SJSA1 (cell line): ENCODE data around the gene SOCS7. TPM values are rescaled to one million over a fixed set of nuclear protein-coding genes. Genes with fewer than 3 reads are reported as not detected.

ENCODE experiments used
- DNase-seq, 2 experiments: peaks; one replicate each; pipeline ENCODE4 v3.0.0-alpha.2; 2015 to 2020; ENCODE audit warnings: low spot score in 2 of 2, low read depth in 1 of 2
- H3K27ac ChIP-seq: fragments of 250-450 bp; sonication (Bioruptor Pico); 2 replicates; pipeline ENCODE4 v1.5.1; 2020; ENCODE audit warnings: mild to moderate bottlenecking, moderate library complexity
- H3K27me3 ChIP-seq: fragments of 250-450 bp; sonication (Bioruptor Pico); replicated peaks from 2 replicates; pipeline ENCODE4 v1.5.1; 2020; ENCODE audit warnings: mild to moderate bottlenecking, moderate library complexity
- H3K36me3 ChIP-seq: fragments of 250-450 bp; sonication (Bioruptor Pico); 2 replicates; pipeline ENCODE4 v1.5.1; 2020; ENCODE audit warnings: mild to moderate bottlenecking
- H3K4me1 ChIP-seq: fragments of 250-450 bp; sonication (Bioruptor Pico); replicated peaks from 2 replicates; pipeline ENCODE4 v1.6.1; 2021; ENCODE audit warnings: mild to moderate bottlenecking
- H3K4me3 ChIP-seq: fragments of 250-450 bp; sonication (Bioruptor Pico); 2 replicates; pipeline ENCODE4 v1.5.1; 2020; ENCODE audit warnings: mild to moderate bottlenecking
- H3K9me3 ChIP-seq: fragments of 250-450 bp; sonication (Bioruptor Pico); replicated peaks from 2 replicates; pipeline ENCODE4 v1.5.1; 2020; ENCODE audit warnings: mild to moderate bottlenecking
- total RNA-seq: library from RNA; depleted of rRNA; stranded (reverse); fragments of >200 nt; shearing (Covaris generic); gene quantifications from 2 replicates; pipeline ENCODE4 v1.2.3, GENCODE V29; 2014

The SOCS7 gene
- total RNA-seq, 1 experiment from 2014 or later, result 14.2 TPM

DNA sequence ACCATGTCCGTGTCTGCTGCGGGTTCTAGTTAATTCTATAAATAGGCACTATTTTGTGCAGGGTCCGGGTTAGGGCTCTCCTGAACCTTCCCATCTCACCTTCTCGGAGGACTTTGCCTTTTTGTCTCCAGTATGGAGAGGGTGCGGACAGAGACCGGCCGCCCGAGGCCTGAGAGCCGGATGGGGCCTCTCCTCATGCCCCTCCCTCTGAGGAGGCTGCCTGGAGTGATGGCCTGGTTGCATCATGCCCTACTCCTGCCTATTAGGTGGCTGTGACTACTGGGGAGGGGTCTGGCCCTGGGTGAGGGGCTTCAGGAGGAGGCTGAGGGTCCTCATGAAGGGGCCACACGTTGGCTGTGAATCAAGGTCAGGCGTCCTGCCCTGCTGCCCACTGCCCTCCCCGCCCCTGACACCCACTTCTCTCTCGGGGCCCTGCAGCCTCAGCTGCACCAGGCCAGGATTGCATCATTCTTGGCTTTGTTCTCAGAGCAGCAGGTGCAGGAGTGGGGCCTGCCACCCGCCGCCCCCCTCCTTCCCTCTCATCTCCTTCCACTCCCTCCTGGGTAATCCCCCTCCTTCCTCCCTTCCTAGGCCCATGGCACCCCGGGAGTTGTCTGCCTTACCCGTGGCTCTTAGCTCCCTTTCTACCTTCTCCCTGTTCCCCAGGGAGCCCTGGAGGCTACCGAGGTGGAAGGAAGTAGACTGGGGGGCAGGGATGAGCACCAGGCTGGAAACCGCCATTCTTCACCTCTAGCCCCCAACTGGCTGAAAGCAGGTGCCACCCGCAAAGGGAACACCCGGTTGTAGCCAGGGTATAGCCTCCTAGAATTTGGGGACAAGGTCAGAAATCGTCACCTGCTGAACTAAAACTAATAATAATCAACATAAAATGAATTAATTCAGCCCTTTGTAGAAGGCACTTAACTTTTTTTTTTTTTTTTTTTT is 63.9 kb downstream of the SOCS7 start:
- Histone ChIP-seq H3K27me3 (peaks cover 9% of the 10 kb centered on the region), H3K9me3 (no peaks in the 10 kb centered on the region), H3K4me1 (peaks cover 10% of the 10 kb centered on the region), H3K4me3 (no peak overlapping the region), H3K27ac (no peak overlapping the region), H3K36me3 (no peaks in the 10 kb centered on the region)
- no peak for DNase-seq

DNA sequence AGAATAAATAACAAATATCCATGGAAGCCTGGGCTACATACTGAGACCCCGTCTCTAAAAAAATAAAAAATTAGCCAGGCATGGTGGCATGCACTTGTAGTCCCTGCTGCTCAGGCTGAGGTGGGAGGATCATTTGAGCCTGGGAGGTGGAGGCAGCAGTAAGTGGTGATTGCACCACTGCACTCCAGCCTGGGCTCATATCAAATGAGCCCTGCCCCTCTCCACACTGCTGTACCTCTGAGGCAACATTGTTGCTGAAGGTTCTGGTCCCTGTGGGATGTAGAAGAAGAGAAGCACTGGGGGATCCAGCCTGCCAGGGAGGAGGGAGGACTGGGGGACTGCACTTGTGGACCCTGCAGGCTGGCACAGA is 65.2 kb downstream of the SOCS7 start:
- DNase-seq, result no peak
- H3K4me1 ChIP-seq, result peaks cover 20% of the 10 kb centered on the region
- H3K27ac ChIP-seq, result no peak overlapping the region
- H3K27me3 ChIP-seq, result peaks cover 9% of the 10 kb centered on the region
- no peak overlapping the region for H3K4me3 ChIP-seq
- no peaks in the 10 kb centered on the region for H3K9me3 ChIP-seq
- no peaks in the 10 kb centered on the region for H3K36me3 ChIP-seq

DNA sequence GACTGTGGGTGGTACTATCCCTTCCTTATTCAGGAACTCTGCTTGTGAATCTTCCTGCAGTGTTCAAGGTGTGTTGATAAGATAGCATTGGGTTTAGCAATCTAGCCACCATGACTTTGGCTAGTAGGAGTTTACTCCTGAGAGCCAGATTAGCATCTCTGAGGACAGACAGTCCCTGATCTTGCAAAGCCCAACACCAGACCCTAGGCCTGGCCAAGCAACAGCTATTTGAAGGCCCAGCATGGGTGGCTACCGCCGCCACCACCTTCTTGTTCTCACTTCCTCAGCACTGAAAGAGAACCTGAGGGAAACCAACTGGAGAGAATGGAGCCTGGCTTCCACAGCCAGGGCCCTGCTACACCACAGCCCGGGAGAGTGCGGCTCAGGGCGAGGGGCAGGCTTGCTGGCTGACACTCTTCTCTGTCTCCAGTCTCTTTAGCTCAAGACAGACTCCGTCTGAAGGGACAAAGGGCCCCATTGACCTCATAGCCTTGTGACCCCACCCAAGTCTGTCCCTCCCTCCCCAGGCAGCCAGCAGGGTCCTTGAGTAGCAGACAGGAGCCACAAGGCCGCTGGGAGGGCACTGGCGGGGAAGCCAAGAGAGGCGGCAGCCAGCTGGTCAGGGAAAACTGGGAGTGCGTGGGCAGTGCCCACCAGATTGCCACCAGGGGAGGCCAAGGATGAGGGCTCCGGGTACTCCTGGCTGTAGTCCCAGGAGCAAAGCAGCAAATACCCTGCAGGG is 65.7 kb downstream of the SOCS7 start:
- Histone ChIP-seq H3K36me3 (no peaks in the 10 kb centered on the region), H3K27me3 (peaks cover 9% of the 10 kb centered on the region), H3K9me3 (no peaks in the 10 kb centered on the region), H3K27ac (no peak overlapping the region), H3K4me1 (peaks cover 20% of the 10 kb centered on the region), H3K4me3 (no peak overlapping the region)
- DNase-seq, result no peak

DNA sequence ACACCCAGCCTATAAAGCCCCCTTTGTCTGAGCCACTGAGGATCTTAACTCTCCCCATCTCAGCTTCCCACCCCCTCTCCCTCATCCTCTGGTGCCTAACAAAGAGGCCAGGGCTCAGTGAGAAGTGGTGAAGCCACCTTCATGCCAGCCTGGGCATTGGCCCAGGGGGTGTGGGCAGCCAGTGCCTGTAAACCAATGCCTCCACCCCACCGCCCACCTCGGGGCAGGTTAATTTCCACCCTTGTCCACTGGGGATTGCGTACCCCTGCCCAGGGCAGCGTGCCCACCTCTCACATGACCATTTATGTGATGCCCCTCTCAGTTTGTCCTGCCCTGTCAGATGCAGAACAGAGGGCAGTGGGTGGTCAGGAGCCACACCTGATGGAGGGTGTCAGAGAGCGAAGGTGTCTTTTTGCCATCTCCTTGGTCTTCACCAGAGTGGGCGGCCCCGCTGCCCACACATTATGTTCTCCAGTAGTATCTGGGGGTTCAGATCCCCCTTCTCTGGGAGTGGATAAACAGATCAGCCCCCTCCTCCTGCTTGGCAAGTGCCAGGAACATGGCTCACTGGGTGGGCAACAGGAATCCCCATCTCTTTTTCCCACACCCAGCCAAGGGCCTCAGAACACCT is 66.5 kb downstream of the SOCS7 start:
- no peak for DNase-seq
- H3K27me3 ChIP-seq, result peaks cover 9% of the 10 kb centered on the region
- no peaks in the 10 kb centered on the region for H3K9me3 ChIP-seq
- H3K4me1 ChIP-seq, result peaks cover 20% of the 10 kb centered on the region
- no peak overlapping the region for H3K4me3 ChIP-seq
- H3K36me3 ChIP-seq, result no peaks in the 10 kb centered on the region
- H3K27ac ChIP-seq, result no peak overlapping the region

DNA sequence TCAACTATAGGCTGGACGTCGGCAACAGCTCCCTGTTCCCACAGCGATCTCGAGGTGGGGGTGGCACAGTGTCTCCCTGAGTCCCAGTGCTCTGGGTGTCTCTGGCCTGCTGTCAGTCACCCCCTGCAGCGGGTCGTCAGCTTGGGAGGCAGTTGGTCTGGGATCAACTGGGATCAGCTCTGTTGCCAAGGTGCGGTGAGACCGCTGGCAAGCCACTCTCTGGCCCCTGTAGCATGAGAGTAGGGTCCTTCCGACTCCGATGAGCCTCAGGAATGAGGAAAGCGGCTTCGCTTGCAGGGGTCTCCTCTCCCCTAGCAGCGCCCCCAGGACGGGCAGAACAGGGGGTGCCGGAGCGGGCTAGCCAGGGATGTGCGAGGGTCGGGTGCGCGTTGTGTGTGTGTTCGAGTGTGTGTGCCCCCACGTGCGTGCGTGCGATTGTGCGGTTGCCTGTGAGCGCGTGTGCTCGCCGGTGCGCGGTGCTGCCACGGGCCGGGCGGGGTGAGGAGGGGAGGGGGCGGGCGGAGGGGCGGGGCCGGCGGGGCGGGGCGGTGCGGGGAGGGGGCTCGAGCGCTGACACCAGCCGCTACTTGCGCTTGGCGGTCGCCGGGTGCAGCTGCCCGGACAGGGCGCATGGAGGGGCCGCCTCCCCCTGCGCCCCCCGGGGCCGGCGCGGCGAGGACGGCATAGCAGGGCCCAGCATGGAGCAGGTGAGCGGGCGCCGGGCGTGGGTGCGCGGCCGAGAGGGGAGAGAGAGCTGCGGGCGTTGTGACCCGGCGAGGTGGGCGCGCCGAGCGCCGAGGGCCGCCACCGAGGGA is 67.3 kb downstream of the SOCS7 start:
- H3K4me3 ChIP-seq, result no peak overlapping the region
- peaks cover 20% of the 10 kb centered on the region for H3K4me1 ChIP-seq
- peaks cover 9% of the 10 kb centered on the region for H3K27me3 ChIP-seq
- no peak for DNase-seq
- no peaks in the 10 kb centered on the region for H3K9me3 ChIP-seq
- H3K27ac ChIP-seq, result no peak overlapping the region
- H3K36me3 ChIP-seq, result no peaks in the 10 kb centered on the region

DNA sequence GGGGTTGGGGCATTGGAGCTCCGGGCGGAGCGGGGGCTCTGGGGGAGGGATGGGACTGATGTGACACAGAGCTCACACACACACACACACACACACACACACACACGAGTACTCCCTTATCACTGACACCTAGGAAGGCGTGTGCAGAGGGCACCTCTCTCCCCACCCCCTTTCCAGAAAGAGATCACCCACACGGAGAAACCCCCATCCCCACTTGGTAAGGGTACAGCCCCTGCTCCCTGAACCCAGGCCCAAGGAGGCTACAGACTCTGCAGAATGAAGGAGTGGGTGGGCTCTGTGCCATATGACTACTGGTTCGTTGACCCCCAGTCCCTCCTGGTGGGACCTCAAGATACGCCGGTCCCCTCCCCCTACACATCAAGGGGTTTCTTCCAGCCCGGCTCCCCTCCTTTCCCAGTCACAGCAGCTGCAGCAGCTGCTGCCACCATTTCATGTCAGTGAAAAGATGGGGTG is 67.9 kb downstream of the SOCS7 start:
- peaks cover 19% of the 10 kb centered on the region for H3K4me1 ChIP-seq
- no peak overlapping the region for H3K4me3 ChIP-seq
- no peak overlapping the region for H3K27ac ChIP-seq
- H3K27me3 ChIP-seq, result peaks cover 9% of the 10 kb centered on the region
- no peaks in the 10 kb centered on the region for H3K9me3 ChIP-seq
- no peaks in the 10 kb centered on the region for H3K36me3 ChIP-seq
- DNase-seq, result no peak

DNA sequence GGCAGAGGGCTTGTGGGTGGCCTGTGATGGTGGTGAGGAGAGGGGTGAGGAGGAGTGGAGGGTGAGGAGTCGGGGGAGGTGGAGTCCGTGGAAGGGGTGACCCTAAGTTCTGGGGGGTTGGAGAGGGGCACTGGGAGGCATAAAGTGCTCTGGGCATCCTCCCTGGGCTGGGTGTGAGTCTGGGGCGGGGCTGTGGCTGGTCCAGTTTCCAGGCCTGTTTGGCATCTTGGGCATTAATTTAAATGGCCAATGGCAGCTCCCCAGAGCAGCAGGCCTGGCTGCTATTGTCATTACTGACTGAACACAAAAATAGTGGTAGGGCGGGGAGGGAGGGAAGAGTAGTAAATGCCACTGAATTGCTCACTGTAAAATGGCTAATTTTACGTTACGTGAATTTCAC is 68.9 kb downstream of the SOCS7 start:
- Histone ChIP-seq H3K36me3 (no peaks in the 10 kb centered on the region), H3K27ac (no peak overlapping the region), H3K9me3 (no peaks in the 10 kb centered on the region), H3K27me3 (peaks cover 9% of the 10 kb centered on the region), H3K4me1 (peaks cover 13% of the 10 kb centered on the region), H3K4me3 (no peak overlapping the region)
- no peak for DNase-seq

DNA sequence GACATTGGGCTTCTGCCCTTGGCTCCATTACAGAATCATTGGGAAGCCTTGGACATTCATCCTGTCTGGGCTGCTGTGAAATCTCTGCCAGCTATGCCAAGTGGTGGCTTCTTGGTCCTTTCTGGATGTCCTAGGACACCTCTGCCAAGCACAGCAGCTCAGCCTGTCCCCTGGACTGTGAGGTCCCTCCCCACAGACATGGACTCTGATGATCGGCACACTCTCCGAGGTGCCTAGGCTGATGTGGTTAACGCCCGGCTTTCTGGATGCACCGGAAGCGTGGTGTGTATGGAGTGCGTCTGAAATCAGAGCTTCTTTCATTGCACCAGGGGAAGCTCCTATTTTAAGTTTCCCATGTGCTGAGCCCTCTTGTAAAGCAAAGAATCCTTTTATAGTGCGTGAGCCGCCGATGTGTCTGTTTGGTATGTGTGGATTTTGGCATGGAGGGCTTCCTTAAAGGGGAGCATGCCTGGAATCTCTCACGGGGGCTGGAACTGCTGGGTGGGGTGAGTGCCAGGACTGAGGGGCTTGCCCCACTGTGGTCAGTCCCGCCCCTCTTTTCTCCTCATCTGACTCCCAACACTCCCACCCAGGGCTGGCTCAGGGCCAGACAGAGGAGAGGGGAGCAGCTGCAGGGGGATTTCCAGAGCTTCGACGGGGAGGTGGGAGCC is 69.7 kb downstream of the SOCS7 start:
- Histone ChIP-seq H3K4me3 (no peak overlapping the region), H3K9me3 (no peaks in the 10 kb centered on the region), H3K4me1 (peaks cover 19% of the 10 kb centered on the region), H3K27ac (no peak overlapping the region), H3K36me3 (no peaks in the 10 kb centered on the region), H3K27me3 (peaks cover 9% of the 10 kb centered on the region)
- peak in 1 of 2 experiments; percentile 24 for DNase-seq

DNA sequence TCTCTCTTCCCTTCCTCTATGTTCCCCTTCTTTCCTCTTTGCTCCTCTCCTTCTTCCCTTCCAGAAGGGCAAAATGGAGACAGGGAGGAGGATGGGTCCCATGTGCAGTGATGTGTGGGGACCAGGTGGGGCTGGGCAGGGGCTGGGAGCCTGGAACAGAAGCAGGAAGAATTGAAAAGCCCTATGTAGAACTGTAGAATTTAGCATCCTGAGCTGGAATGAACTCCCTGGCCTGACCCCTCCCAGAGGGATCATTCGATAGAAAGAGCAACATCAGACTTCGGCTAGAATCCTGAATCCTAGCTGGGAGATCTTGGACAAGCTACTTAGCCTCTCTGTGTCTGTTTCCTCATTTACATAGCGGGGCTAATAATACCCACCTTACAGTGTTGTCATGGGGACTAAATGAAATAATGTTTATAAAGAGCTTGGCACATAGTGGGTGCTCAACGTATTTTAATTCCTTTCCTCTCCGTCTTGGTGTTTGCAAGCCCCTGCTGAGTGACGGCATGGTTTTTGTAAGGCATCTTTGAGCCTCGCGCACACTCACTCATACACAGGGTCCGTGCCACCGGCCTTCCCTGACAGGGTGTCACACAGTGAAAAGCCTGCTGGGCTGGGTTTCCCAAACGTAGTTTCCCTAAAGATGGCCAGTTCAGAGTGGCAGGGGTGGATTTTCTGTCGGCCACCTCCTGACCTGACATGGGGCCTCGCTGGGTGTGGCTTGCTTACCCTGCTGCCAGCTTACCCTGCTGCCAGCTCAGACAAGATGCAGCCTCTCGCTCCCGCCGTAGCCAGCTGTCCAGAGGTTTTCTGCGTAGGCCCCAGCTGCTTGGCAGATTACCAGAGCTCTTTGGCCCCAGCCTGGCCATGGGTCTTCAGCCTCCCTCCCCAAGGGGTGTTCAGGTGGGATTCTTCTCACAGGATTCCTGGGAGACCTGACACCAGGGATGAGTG is 70.5 kb downstream of the SOCS7 start:
- peaks cover 9% of the 10 kb centered on the region for H3K27me3 ChIP-seq
- no peaks in the 10 kb centered on the region for H3K36me3 ChIP-seq
- no peak overlapping the region for H3K4me3 ChIP-seq
- H3K27ac ChIP-seq, result no peak overlapping the region
- H3K9me3 ChIP-seq, result no peaks in the 10 kb centered on the region
- H3K4me1 ChIP-seq, result peaks cover 25% of the 10 kb centered on the region
- DNase-seq, result no peak

DNA sequence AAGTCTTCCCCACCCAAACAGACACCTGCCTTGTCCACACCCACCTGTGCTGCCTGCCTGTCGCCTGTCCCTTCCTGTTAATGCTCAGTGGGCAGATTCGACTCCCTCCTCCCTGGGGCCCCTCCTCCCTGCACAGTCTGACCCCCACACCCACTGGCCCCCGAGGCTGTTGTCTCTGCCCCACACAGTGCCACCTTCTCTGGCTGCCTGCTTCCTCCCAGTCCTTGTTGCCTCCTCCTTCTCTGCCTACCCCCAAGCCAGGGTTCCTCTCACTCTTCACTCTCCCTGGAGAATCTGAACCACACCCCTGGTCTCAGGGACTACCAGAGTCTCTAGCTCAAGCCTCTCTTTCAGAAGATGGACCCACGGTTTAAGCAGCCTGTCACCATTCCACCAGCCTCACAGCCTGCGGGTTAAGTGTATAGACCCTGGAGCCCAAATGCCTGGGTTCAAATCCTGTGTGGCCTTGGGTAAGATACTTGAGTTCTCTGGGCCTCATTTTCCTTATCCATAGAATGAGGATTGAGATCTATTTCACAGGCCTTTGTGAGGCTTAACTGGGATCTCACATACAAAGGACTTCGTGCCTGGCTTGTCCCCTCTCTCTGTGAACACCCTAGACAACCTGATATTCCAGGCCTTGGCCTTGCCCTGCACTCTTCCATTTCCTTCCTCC is 72.8 kb downstream of the SOCS7 start:
- H3K9me3 ChIP-seq, result no peaks in the 10 kb centered on the region
- no peak overlapping the region for H3K4me3 ChIP-seq
- peaks cover 41% of the 10 kb centered on the region for H3K4me1 ChIP-seq
- H3K36me3 ChIP-seq, result peaks cover 6% of the 10 kb centered on the region
- no peaks in the 10 kb centered on the region for H3K27me3 ChIP-seq
- no peak overlapping the region for H3K27ac ChIP-seq
- DNase-seq, result no peak

DNA sequence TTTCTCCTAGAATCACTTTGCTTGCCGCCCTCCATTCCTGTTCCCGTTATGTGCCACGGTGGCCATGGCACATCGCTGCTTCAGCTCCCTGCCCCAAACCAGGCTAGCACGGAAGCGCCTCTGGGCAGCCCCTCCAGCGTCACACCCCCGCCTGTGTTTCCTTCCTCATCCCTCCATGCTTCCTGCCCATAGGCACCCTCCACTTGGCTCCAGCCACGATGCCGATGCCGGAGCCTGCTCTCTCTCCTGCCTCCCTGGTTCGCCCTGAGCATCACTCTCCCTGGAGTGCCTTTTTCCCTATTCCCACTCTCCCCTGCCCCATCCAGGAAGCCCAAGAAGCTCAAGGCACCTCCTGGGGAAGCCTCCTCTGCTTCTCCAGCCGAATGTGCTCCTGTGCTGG is 73.4 kb downstream of the SOCS7 start:
- Histone ChIP-seq H3K36me3 (peaks cover 9% of the 10 kb centered on the region), H3K4me1 (peaks cover 47% of the 10 kb centered on the region), H3K4me3 (no peak overlapping the region), H3K27me3 (no peaks in the 10 kb centered on the region), H3K27ac (no peak overlapping the region), H3K9me3 (no peaks in the 10 kb centered on the region)
- no peak for DNase-seq

DNA sequence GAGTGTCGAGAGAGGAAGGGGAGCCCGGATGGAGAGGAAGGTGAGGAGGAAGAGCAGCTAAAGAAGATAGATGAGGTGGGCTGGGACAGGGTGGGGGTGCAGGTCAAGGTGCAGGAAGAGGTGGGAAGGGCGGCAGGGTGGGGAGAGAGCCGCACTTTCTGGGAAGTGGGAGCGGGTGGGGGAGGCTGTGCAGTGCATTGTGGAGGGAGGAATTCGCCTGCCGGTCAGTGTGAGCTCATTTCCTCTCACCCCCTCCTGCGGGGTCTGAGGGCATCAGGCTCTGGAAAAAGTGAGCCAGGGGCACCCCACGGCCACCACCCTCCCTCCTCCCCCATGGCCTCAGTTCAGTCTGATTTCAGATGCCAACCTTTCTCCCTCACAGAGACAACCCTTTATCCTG is 74.1 kb downstream of the SOCS7 start:
- Histone ChIP-seq H3K4me3 (no peak overlapping the region), H3K27me3 (no peaks in the 10 kb centered on the region), H3K9me3 (no peaks in the 10 kb centered on the region), H3K4me1 (peaks cover 49% of the 10 kb centered on the region), H3K36me3 (peaks cover 9% of the 10 kb centered on the region), H3K27ac (no peak overlapping the region)
- no peak for DNase-seq
